ENCODE measurements around the gene SLC16A12.

GRCh38 chr10:89454561-89455347 is 80.6 kb downstream of the SLC16A12 start:
- TF ChIP-seq, protein P1, sequence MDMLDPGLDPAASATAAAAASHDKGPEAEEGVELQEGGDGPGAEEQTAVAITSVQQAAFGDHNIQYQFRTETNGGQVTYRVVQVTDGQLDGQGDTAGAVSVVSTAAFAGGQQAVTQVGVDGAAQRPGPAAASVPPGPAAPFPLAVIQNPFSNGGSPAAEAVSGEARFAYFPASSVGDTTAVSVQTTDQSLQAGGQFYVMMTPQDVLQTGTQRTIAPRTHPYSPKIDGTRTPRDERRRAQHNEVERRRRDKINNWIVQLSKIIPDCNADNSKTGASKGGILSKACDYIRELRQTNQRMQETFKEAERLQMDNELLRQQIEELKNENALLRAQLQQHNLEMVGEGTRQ (IDR thresholded peaks at IDR 0.05; ENCODE audit: low read length) = no peak
- TF ChIP-seq CREB1 (IDR thresholded peaks at IDR 0.05) (no peak), ATF2 (IDR thresholded peaks at IDR 0.05; ENCODE audit: low read length) (no peak), RXRA (IDR thresholded peaks at IDR 0.05; ENCODE audit: insufficient read depth, low read depth, low read length) (no peak), CTCF (IDR thresholded peaks at IDR 0.05; ENCODE audit: control extremely low read depth in 1 of 3, insufficient read depth in 1 of 3, low read depth in 1 of 3, low read length in 3 of 3) (no peak), JUN (IDR thresholded peaks at IDR 0.05; ENCODE audit: low read depth, low read length) (no peak), SUZ12 (IDR thresholded peaks at IDR 0.05; ENCODE audit: low read length) (no peak), RAD21 (IDR thresholded peaks at IDR 0.05 in 1 of 2, conservative IDR thresholded peaks at IDR 0.05 in 1 of 2; ENCODE audit: low read depth in 2 of 2, low read length in 2 of 2) (no peak), EZH2 (IDR thresholded peaks at IDR 0.05; ENCODE audit: low read depth, low read length, severe bottlenecking) (no peak), POU5F1 (IDR thresholded peaks at IDR 0.05; ENCODE audit: low read depth, low read length) (no peak), POLR2AphosphoS5 (IDR thresholded peaks at IDR 0.05; ENCODE audit: low read depth, low read length) (no peak), RFX5 (IDR thresholded peaks at IDR 0.05; ENCODE audit: borderline replicate concordance, low read depth, low read length) (no peak), TCF12 (IDR thresholded peaks at IDR 0.05; ENCODE audit: low read depth, low read length) (no peak), PHF8 (conservative IDR thresholded peaks at IDR 0.05; ENCODE audit: low read depth, low read length) (no peak)

All from H1 (cell line).